Hepatocyte (in vitro differentiated cells): Measurements from ENCODE around the gene GPR180.
A peak's percentile ranks its signal among the peaks of the same experiment; 100 is the strongest.

Experiments
- CTCF ChIP-seq: fragments of 200-600 bp; sonication (generic); IDR thresholded peaks from 2 replicates; pipeline ENCODE4 v1.5.1; 2016; ENCODE audit warnings: antibody characterized with exemption, mild to moderate bottlenecking; ENCODE audit not compliant: poor library complexity
- EZH2phosphoT487 ChIP-seq: fragments of 200-600 bp; sonication (generic); IDR thresholded peaks from one replicate; pipeline ENCODE4 v1.6.1; 2018; ENCODE audit warnings: antibody characterized with exemption, mild to moderate bottlenecking, low read depth, moderate library complexity; ENCODE audit not compliant: unreplicated experiment, severe bottlenecking

- TF ChIP-seq CTCF = peak; percentile 76
- no peak for TF ChIP-seq EZH2phosphoT487
Observed at GRCh38 chr13:94617389-94618000, 15.8 kb downstream of the GPR180 start.
